Fibroblast of the aortic adventitia (primary cell): ENCODE measurements around the gene ACAP1. TPM values are rescaled to one million over a fixed set of nuclear protein-coding genes. Genes with fewer than 3 reads are reported as not detected.

ENCODE experiments used
- DNase-seq: peaks from one replicate; pipeline ENCODE4 v3.0.0-alpha.2; 2010; ENCODE audit warnings: low read depth
- H3K4me3 ChIP-seq: 2 replicates; pipeline ENCODE4 v1.5.1; 2011; ENCODE audit warnings: low read depth, mild to moderate bottlenecking, control low read depth, low read length, moderate library complexity
- total RNA-seq: library from RNA; depleted of rRNA; stranded (reverse); fragments of >200 nt; gene quantifications from 2 replicates; pipeline ENCODE4 v1.2.3, GENCODE V29; 2012; ENCODE audit warnings: low replicate concordance
- TF ChIP-seq, protein P1 (sequence below): IDR thresholded peaks from 2 replicates; pipeline ENCODE4 v1.5.1; 2011; ENCODE audit warnings: mild to moderate bottlenecking, low read length, control low read depth, inconsistent platforms; ENCODE audit not compliant: insufficient read depth

ACAP1 gene
- total RNA-seq, 1 donor: 0.72 TPM

DNA sequence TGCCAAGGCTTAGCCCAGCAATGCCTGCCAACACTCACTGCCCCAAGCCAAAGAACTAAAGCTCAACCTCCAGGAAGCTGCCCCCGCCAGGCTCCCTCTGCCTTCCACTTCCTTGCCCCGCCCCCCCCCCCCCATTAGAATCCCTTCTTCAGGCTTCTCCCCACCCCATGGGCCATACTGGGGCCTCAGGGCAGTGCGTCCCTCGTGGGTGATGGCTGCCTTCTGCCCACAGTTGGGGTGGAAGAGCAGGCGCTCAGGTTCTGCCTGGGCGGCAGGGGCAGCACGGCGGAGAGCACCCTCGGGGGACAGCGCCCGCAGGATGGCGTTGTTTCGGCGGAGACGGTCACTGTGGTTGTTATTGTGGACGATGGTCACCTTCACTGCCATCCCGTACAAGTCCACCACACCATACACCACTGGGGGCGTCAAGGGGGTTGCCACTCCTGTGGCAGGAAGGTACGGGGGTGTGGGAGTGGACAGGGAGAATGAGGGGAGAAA is 11.2 kb upstream of the ACAP1 start:
- no peak for DNase-seq
- no peak overlapping the region for H3K4me3 ChIP-seq
- TF ChIP-seq, protein P1, sequence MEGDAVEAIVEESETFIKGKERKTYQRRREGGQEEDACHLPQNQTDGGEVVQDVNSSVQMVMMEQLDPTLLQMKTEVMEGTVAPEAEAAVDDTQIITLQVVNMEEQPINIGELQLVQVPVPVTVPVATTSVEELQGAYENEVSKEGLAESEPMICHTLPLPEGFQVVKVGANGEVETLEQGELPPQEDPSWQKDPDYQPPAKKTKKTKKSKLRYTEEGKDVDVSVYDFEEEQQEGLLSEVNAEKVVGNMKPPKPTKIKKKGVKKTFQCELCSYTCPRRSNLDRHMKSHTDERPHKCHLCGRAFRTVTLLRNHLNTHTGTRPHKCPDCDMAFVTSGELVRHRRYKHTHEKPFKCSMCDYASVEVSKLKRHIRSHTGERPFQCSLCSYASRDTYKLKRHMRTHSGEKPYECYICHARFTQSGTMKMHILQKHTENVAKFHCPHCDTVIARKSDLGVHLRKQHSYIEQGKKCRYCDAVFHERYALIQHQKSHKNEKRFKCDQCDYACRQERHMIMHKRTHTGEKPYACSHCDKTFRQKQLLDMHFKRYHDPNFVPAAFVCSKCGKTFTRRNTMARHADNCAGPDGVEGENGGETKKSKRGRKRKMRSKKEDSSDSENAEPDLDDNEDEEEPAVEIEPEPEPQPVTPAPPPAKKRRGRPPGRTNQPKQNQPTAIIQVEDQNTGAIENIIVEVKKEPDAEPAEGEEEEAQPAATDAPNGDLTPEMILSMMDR: no peak

DNA sequence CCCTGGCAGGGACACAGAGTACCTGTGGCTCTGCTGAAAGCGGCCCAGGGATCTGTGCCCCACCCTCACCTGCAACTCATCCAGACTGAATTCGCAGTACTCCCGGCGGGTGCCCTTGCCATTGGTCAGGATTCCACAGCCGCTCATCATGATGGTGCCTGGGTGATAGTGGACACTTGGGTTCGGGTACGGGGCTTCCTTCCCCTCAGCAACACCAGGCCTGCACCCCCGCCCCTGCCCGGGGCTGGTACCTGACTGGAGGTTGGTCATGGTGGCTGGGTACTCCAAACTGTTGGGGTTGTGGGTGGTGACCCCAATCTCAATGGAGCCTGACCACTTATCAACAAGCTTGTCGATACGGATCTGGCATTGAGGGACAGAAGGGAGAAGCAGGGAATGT is 10.1 kb upstream of the ACAP1 start:
- no peak overlapping the region for H3K4me3 ChIP-seq
- TF ChIP-seq, protein P1: no peak
- DNase-seq: no peak

DNA sequence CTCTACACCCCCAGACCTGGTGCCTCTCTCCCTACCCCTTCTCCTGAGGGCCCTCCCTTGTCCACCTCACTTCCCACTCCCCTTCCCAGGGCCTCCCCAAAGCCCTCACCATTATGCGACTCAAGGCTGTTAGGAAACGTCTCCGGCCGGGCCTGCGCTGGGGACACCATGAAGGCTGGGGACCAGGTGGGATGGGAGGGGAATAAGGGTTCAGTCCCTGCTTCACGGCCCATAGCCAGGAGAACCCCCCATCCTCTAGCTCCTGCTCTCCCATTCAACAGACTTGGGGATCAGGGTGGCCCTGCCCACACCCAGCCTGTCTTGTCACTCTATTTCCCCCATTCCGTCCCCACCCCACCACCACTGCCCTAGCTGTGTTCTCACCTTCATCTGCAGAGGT is 9.3 kb upstream of the ACAP1 start:
- TF ChIP-seq, protein P1: no peak
- no peak overlapping the region for H3K4me3 ChIP-seq
- no peak for DNase-seq

DNA sequence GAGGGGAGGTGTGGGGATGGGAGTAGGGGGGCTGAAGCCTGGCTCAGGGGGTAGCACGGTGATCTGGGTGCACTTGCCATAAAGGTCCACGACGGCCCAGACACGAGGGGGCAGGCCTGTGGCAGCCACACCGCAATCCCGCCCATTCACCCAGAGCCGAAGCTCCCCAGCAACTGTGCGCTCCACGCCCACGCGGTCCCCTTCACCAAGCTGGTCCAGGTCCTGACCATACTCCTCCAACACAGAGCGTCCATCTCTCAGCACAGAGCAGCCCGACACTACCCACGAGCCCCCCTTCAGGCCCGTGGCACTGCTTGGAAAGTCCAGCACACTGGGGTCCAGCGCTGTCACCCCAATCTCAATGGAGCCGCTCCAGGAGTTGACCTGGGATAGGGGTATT is 8.8 kb upstream of the ACAP1 start:
- TF ChIP-seq, protein P1: no peak
- no peak for DNase-seq
- no peak overlapping the region for H3K4me3 ChIP-seq

DNA sequence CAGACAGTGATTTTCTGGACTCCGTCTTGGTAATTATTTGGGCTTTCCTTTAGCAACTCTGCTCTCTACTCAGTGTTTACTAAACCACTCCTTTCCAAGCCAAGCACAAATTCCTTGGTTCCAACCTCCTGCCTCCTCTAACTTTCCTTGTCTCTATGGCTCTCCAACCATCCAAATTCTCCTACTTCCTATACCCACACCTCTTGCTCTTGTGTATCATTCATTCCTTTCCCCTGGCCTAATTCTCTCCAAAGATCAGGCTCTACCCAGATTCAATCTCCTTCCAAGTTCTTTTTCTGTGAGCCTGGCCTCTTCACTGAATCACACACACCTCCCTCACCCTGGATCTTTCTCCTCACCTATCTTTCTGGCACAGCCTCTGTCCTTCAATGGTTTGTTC is 8.3 kb upstream of the ACAP1 start:
- H3K4me3 ChIP-seq: peak overlapping the region; percentile 97
- TF ChIP-seq, protein P1: no peak
- DNase-seq: no peak

DNA sequence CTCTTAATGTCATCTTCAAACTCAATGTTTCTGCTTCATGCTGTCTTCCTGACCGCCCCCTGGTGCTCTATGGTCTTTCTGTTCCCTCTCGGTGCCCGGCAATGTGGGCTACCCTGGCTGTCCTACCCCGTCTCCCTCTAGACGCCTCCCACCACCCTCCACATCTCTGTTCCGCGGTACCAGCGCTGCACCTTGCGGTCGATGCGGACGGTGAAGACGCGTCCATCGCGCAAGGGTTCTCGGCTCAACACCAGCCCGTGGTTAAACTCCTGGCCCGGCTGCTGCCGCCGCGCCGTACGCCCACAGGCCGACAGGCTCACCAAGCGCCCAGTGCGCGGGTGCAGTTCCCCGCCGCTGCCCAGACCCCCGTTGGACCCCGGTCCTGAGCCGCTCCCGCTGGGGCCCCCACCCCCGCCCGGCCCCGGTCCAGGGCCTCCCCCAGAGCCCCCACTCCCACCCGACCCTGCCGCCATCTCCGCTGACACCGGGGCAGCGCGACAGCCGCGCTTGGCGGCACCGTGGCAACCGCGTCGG is 7.4 kb upstream of the ACAP1 start, which contains the start of gene NEURL4:
Gene NEURL4, minus strand, starts transcription at position 496 of the 534 bp plus-strand sequence. Its CDS starts 23 bp downstream, at position 473.
- DNase-seq: no peak
- TF ChIP-seq, protein P1: no peak

More for the DNA sequence above, 7.4 kb upstream of the ACAP1 start, which contains the start of gene NEURL4:
- peak within 1 kb of the TSS; percentile 97 for H3K4me3 ChIP-seq
